C4-2B (cell line): ENCODE measurements around the gene SLC35F3.

Experiments
- ZFX ChIP-seq: fragments of 450-650 bp; IDR thresholded peaks from 2 replicates; pipeline ENCODE4 v1.6.1; 2017
- TF ChIP-seq, protein P1 (sequence below): fragments of 450-650 bp; conservative IDR thresholded peaks from 2 replicates; pipeline ENCODE4 v1.5.1; 2017; ENCODE audit warnings: mild to moderate bottlenecking

DNA sequence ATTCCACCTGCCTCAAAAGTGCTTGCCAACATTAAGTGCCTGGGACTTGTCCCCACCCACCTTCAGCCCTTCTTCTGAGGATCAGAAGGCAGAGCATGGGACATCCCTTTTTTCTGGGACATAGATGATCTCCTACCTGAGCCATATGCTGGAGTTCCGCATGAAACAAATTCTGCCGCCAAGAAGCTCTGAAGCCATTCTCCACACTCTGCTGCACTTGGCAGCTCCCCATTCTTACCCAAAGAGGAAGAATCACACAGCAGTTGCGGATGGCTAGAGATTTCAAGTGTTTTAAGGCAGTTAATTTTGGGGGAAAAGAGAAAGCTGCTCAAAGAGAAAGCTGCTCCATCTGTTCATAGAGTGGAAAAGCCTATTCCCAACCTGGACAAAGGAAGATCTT, 271.5 kb downstream of the SLC35F3 start:
- TF ChIP-seq, protein P1, sequence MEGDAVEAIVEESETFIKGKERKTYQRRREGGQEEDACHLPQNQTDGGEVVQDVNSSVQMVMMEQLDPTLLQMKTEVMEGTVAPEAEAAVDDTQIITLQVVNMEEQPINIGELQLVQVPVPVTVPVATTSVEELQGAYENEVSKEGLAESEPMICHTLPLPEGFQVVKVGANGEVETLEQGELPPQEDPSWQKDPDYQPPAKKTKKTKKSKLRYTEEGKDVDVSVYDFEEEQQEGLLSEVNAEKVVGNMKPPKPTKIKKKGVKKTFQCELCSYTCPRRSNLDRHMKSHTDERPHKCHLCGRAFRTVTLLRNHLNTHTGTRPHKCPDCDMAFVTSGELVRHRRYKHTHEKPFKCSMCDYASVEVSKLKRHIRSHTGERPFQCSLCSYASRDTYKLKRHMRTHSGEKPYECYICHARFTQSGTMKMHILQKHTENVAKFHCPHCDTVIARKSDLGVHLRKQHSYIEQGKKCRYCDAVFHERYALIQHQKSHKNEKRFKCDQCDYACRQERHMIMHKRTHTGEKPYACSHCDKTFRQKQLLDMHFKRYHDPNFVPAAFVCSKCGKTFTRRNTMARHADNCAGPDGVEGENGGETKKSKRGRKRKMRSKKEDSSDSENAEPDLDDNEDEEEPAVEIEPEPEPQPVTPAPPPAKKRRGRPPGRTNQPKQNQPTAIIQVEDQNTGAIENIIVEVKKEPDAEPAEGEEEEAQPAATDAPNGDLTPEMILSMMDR, result no peak
- TF ChIP-seq ZFX, result no peak
